GM15510 (cell line): ENCODE measurements around the gene CDC14A.

Source experiments
- POLR2A ChIP-seq: IDR thresholded peaks from 3 replicates; pipeline ENCODE4 v1.6.1; 2011; ENCODE audit warnings: borderline replicate concordance; ENCODE audit not compliant: insufficient read length; ENCODE audit errors: extremely low read depth

Gene CDC14A

GRCh38 chr1:100411574-100411973, 59.3 kb downstream of the CDC14A start:
- no peak for TF ChIP-seq POLR2A

- TF ChIP-seq POLR2A: no peak
Measured at GRCh38 chr1:100413035-100413434, 60.7 kb downstream of the CDC14A start.

- no peak for TF ChIP-seq POLR2A
Measured at GRCh38 chr1:100414693-100415497, 62.6 kb downstream of the CDC14A start.

GRCh38 chr1:100415498-100415778, 63.1 kb downstream of the CDC14A start:
- no peak for TF ChIP-seq POLR2A

- TF ChIP-seq POLR2A: no peak
Measured at GRCh38 chr1:100419072-100419471, 66.8 kb downstream of the CDC14A start.

GRCh38 chr1:100422065-100422464, 69.8 kb downstream of the CDC14A start:
- no peak for TF ChIP-seq POLR2A

GRCh38 chr1:100423832-100424337, 71.6 kb downstream of the CDC14A start:
- no peak for TF ChIP-seq POLR2A

GRCh38 chr1:100428160-100428559, 75.9 kb downstream of the CDC14A start:
- TF ChIP-seq POLR2A: no peak

GRCh38 chr1:100430325-100430756, 78.0 kb downstream of the CDC14A start:
- no peak for TF ChIP-seq POLR2A

- TF ChIP-seq POLR2A: no peak
Measured at GRCh38 chr1:100431954-100432353, 79.6 kb downstream of the CDC14A start.

GRCh38 chr1:100433563-100433962, 81.3 kb downstream of the CDC14A start:
- TF ChIP-seq POLR2A: no peak

- no peak for TF ChIP-seq POLR2A
Measured at GRCh38 chr1:100434831-100435230, 82.5 kb downstream of the CDC14A start.

GRCh38 chr1:100438375-100438774, 86.1 kb downstream of the CDC14A start:
- no peak for TF ChIP-seq POLR2A

- TF ChIP-seq POLR2A: no peak
Measured at GRCh38 chr1:100438789-100439188, 86.5 kb downstream of the CDC14A start.

GRCh38 chr1:100440075-100440809, 87.9 kb downstream of the CDC14A start:
- TF ChIP-seq POLR2A: no peak

GRCh38 chr1:100441146-100441545, 88.8 kb downstream of the CDC14A start:
- TF ChIP-seq POLR2A: no peak
